ENCODE results near the gene MAMSTR. TPM values are rescaled to one million over a fixed set of nuclear protein-coding genes. Genes with fewer than 3 reads are reported as not detected.

MAMSTR gene
- total and polyA plus RNA-seq, 11 donors, result 0.65 to 5.5 (median 2.0) TPM

GRCh38 chr19:48673436-48674100, 46.0 kb downstream of the MAMSTR start:
- Histone ChIP-seq H3K27me3 (no peaks in the 10 kb centered on the region), H3K36me3 (no peaks in the 10 kb centered on the region), H3K27ac (no peak overlapping the region), H3K9me3 (no peaks in the 10 kb centered on the region), H3K4me3 (no peak overlapping the region), H3K4me1 (peaks cover 0 to 12% (median 7%) of the 10 kb centered on the region in 12 donors)
- ATAC-seq (no peak), DNase-seq (no peak)
- 79 to 82% (median 79%) methylated on average over 24 to 25 of the region's 25 CpGs for WGBS, 4 donors
- TF ChIP-seq POLR2A (IDR thresholded peaks at IDR 0.05), result no peak
- TF ChIP-seq, protein P1, sequence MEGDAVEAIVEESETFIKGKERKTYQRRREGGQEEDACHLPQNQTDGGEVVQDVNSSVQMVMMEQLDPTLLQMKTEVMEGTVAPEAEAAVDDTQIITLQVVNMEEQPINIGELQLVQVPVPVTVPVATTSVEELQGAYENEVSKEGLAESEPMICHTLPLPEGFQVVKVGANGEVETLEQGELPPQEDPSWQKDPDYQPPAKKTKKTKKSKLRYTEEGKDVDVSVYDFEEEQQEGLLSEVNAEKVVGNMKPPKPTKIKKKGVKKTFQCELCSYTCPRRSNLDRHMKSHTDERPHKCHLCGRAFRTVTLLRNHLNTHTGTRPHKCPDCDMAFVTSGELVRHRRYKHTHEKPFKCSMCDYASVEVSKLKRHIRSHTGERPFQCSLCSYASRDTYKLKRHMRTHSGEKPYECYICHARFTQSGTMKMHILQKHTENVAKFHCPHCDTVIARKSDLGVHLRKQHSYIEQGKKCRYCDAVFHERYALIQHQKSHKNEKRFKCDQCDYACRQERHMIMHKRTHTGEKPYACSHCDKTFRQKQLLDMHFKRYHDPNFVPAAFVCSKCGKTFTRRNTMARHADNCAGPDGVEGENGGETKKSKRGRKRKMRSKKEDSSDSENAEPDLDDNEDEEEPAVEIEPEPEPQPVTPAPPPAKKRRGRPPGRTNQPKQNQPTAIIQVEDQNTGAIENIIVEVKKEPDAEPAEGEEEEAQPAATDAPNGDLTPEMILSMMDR (IDR thresholded peaks at IDR 0.05), result no peak
- intact Hi-C loops (cut with DNase I), result loop anchor here (2.0 to 10.0 kb wide), 7 partner anchors 51 to 171 kb away; partner anchors contain the start of gene HSD17B14 (in 4 of the 10)

- Histone ChIP-seq H3K27me3 (no peaks in the 10 kb centered on the region), H3K4me1 (peaks cover 0 to 12% (median 7%) of the 10 kb centered on the region in 12 donors), H3K9me3 (no peaks in the 10 kb centered on the region), H3K4me3 (no peak within 1 kb of the TSS), H3K36me3 (no peaks in the 10 kb centered on the region), H3K27ac (no peak within 1 kb of the TSS)
- WGBS, 4 donors, result 76 to 83% (median 79%) methylated on average over 21 to 25 of the region's 25 CpGs
- TF ChIP-seq POLR2A (IDR thresholded peaks at IDR 0.05), result no peak
- TF ChIP-seq, protein P1 (IDR thresholded peaks at IDR 0.05), result no peak
- ATAC-seq (no peak), DNase-seq (no peak)
- intact Hi-C loops (cut with DNase I), result loop anchor here (10.0 kb wide), 6 partner anchors 52 to 172 kb away; partner anchors contain the start of gene HSD17B14 (in 4 of the 10)
Measured at GRCh38 chr19:48672994-48673393, 46.5 kb downstream of the MAMSTR start, which contains the start of gene NTN5. Gene NTN5 (minus strand): TSS chr19:48673017. CDS start chr19:48670986, 2,031 bp downstream.

DNA sequence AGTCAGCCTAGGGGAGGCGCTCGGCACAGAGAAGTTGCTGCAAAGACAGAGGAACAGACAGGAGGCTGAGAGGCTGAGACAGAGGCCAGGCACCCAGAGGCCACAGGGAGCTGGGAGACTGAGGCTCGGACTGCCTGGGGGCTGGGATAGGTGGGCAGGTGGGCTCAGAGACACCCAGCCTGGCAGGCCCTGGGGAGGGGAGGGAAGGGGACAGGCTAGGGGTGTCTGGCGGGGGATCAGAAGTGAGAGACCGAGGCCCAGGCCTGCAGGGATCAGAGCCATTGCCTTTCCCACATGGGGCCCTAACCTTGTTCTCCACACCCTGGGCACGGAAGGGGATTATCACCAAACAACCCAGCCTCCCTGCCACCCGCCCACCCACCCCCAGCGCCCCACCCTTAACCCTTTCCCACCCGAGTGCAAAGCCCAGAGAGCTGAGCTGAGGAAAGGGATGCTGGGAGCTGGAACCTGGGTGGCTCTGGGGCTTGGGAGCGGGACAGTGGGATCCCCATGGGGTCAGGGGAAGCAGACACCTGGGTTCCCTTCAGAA, 48.0 kb downstream of the MAMSTR start:
- intact Hi-C loops (cut with DNase I), result loop anchor here (10.0 kb wide), 6 partner anchors 53 to 173 kb away; partner anchors contain the start of gene HSD17B14 (in 4 of the 10)

More for the DNA sequence above, 48.0 kb downstream of the MAMSTR start:
- ATAC-seq (no peak), DNase-seq (no peak)
- H3K27ac ChIP-seq, result no peak overlapping the region
- H3K4me1 ChIP-seq, result peaks cover 0 to 12% (median 7%) of the 10 kb centered on the region in 12 donors
- no peaks in the 10 kb centered on the region for H3K27me3 ChIP-seq
- 73 to 93% (median 86%) methylated on average over 6 to 10 of the region's 10 CpGs for WGBS, 4 donors
- H3K9me3 ChIP-seq, result no peaks in the 10 kb centered on the region
- no peak overlapping the region for H3K4me3 ChIP-seq
- TF ChIP-seq, protein P1 (IDR thresholded peaks at IDR 0.05), result no peak
- no peak for TF ChIP-seq POLR2A (IDR thresholded peaks at IDR 0.05)
- H3K36me3 ChIP-seq, result no peaks in the 10 kb centered on the region

Data from heart left ventricle (tissue), 16 donors.